NCI-H2107 treated with DMSO at 0.1 percent for 48 hours (cell line): ENCODE results near the gene PDE6B.
"Not testable (repeated sequence)": the region's sequence is repeated elsewhere in the genome, so short reads cannot be mapped to it uniquely, and the experiment has no call there.

Source experiments
- DNase-seq: peaks from one replicate; lab custom pipeline; 2025; ENCODE audit not compliant: unreplicated experiment; lab: John Stamatoyannopoulos, UW

The PDE6B gene

DNA sequence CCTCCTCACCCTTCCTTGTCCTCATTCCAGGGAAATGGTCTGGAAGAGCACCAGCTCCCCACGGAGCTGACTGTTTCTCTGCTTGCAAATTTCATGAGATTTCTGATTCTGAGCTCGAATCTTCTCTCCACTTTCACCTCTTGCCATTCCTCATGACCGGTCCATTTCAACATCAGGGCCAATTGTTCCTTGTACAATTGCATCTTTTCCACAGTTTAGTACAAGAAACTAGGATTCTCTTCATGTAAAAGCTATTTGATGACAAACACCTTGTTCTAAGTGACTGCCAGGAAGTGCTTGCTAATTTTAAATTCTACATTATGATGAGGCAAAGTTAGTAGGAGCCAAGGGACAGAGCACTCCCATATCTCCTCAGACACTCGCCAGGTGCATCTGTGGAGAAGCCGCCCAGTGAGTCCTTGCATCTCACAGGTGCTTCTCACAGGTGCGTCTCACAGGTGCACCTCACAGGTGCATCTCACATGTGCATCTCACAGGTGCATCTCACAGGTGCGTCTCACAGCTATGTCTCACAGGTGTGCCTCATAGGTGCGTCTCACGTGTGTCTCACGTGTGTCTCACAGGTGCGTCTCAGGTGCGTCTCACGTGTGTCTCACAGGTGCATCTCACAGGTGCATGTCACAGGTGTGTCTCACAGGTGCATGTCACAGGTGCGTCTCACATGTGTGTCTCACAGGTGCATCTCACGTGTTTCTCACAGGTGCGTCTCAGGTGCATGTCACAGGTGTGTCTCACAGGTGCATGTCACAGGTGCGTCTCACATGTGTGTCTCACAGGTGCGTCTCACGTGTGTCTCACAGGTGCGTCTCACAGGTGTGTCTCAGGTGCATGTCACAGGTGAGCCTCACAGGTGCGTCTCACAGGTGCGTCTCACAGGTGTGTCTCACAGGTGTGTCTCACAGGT lies 3.0 kb upstream of the PDE6B start:
- DNase-seq = no peak

DNA sequence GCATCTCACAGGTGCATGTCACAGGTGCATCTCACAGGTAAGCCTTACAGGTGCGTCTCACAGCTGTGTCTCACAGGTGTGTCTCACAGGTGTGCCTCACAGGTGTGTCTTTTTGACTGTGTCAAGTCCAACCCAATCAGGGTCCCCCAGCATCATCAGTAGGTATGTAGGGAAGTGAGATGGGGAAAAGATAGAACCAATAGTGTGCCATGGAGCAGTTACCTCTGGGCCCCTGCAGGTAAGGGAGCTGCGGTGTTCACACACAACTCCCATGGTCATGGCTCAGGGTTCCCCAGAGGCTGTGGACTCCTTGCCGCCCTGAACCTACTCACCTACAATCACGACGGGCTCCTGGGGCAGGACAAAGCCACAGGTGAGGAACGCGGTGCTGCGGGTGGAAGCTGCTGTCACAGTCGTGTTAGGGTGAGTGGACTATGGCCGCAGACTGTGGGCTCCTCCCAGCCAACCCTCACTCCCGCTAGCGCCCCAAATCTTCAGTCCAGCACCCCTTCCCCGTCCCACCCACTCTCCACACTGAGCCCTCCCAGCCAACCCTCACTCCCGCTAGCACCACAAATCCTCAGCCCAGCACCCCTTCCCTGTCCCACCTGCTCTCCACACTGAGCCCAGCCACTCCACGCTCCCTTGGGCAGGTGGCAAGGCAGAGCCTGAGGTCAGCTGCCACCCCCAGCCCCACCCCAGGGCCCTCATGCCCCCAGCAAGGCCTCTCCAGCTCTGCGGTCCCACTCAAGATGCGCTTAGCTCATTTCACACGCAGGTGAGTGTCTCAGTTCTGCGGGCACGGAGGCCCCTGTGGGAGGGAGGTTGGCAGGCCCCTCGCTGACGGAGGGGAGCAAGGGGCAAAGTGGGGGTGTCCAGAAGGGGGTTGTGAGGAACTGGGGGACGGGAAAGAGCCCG lies 2.1 kb upstream of the PDE6B start:
- DNase-seq = no peak

DNA sequence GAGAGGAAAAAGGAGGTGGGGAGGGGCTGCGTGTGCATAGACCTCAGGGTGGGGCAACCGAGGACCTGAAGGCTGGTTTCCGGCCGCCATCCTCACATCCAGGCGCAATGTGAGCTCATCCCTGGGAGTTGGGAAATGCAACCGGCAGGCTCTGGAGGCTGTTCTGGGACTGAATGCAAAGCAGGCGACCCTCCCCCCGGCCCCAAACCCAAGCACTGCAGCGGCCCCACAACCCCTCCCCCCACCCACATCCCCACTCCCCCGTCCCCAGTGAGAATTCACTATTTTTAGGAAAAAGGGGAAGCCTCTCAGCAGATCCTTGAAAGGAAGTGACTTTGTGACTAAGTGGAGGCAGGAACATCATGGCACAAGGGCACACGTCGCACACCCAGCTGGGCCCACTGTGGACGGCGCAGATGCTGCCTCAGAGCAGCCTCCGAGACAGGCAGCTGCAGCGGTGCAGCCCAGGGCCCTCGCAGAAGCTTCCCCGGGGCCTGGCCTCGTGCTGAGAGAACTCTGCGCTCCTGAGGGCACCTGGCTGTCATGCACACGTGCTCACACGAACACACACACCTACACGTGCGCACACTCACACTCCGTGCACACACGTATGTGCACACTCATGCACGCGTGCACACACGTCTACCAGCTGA lies 1.3 kb upstream of the PDE6B start:
- no peak for DNase-seq

DNA sequence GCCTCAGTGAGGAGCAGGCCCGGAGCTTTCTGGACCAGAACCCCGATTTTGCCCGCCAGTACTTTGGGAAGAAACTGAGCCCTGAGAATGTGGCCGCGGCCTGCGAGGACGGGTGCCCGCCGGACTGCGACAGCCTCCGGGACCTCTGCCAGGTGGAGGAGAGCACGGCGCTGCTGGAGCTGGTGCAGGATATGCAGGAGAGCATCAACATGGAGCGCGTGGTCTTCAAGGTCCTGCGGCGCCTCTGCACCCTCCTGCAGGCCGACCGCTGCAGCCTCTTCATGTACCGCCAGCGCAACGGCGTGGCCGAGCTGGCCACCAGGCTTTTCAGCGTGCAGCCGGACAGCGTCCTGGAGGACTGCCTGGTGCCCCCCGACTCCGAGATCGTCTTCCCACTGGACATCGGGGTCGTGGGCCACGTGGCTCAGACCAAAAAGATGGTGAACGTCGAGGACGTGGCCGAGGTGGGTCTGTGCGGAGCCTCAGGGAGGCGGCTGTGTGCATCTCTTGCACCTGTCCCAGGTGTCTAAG lies 323 bp downstream of the PDE6B start:
- DNase-seq = no peak

DNA sequence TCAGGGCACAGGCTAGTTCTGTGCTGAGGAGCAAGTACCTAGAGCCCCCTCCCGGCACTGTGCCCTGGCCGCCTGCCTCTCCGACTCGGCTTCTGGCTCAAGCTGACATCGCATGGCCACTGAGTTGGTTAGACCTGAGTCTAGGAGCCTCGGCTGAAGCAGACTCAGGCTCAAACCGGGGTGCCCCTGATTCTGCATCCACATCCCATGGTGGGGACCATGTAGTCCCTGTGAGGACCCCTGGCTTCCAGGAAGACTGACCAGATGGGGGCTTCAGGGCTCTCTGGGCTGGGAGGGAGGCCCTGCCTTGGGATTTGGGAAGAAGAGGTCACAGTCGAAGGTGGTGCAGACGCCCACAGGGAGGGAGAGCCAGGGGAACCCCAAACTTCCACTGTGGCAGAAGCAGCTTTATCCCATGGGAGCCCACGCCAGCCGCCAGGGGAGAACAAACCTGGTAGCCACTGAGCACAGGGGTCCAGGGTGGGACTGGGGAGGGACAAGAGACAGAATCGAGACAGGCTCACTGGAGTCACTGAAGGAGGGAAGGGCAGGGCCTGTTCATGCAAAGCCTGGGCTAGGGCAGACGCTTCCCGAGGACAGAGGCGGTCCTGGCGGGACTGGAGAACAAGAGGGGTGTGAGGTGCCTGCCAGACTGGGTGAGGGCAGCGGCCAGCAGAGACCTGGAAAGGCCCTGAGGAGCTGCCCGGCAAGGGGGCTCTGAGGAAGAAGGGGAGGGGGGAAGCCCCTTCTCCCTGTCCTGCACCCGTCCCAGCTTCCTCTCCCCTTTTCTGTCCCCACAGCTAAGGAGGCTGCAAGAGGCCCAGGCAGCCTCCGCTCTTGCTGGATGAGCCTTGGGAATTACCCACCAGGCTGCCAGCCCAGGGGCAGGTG lies 1.1 kb downstream of the PDE6B start:
- DNase-seq = no peak

DNA sequence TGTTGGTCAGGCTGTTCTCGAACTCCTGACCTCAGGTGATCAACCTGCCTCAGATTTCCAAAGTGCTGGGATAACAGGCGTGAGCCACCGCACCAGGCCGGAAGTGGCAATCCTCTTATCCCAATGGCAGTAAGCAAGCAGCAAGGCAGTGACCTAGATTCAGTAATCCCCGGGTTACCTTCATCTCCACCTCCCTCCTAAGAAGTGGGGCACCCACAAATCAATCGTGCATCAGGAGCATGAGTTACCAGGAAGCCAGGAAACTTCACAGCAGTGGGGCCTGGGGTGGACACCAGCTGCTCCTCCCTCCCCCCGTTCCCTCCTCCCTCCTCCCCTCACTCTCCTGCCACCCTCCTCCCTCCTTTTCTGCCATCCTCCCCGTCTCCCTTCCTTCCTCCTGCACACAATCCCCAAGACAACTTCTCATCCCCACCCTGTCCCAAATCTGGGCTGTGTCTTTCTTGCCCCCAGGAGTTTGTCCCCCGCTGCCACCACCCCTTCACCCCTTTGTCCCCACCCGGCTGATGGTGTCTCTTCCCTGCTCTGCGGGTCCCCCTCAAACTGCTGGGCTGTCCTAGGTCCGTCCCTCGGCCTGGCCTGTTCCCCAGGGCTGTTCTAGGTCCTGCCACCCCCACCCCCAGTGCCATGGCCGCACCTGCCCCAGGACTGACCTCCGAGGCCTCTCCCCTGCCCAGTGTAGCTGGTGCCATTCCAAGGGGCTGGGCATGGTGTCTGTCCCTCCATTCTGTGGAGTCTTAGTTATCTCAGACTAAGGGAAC lies 2.2 kb downstream of the PDE6B start:
- DNase-seq = no peak

DNA sequence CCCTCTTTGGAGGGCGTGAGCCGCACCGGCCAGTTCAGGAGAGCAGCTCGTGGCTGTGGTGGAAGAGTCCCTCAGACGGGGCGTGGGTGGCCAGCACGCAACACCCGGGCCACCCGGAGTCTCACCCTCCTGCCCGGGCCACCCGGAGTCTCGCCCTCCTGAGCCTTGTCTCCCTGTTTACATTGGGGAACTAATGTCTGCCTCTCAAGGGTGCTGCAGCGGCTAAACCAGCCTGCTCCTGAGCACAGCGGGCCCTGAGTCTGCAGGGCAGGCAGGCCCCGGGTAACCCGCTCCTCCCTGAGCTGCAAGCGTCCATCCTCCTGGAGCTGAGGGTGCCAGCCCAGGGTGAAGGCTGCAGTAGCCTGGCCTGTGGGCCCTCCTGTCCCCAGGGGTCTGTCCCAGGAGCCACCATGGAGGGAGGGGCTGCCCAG lies 3.0 kb downstream of the PDE6B start:
- no peak for DNase-seq

DNA sequence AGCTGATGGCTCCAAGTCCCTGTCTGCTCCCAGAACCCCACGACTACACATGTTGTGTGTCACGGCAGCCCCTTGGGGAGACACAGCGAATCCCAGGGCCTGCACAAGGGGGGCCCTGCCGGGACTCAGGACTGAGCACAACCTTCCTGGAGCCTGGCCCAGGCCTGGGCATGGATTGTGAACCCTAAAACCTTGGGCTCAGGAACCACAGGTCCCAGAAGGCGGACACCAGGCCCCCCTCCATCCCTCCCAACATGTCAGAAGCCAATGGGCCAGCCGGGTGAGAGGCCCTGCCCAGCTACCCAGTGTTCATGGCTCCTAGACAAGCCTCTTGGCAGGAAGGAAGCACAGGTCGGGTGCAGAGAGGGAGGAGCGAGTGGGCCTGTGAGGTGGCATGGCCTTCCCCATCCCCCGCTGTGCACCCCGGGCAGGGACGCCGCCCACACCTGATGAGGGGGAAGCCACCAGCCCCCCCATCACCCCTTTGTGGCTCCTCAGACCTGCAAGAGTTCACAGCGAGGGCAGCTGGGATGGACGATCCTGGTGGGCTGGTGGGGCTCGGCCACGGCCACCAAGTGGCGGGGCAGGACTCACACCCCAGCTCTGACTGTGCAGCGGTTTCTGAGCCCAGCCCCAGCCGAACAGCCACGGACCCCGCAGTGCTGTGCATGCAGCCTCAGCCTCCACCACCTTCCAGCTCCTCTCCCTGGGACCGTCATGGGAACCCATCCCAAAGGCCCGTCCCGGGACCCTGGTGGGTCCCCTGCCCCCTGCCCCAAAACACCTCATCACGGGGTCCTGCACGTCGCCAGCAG lies 3.7 kb downstream of the PDE6B start:
- DNase-seq = no peak

DNA sequence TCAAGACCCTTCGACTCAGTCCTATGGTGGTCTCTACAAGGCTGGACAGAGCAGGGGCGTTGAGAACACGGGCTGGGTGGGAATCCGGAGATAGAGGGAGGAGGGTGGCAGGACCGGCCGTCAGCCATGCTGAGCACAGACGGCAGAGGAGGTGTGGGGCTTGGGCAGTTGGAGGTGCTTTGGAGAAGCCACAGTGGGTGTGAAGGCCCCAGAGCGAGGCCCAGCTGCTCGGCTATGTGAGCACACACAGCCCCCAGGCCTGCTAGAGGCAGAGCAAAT lies 4.2 kb downstream of the PDE6B start:
- DNase-seq = no peak

DNA sequence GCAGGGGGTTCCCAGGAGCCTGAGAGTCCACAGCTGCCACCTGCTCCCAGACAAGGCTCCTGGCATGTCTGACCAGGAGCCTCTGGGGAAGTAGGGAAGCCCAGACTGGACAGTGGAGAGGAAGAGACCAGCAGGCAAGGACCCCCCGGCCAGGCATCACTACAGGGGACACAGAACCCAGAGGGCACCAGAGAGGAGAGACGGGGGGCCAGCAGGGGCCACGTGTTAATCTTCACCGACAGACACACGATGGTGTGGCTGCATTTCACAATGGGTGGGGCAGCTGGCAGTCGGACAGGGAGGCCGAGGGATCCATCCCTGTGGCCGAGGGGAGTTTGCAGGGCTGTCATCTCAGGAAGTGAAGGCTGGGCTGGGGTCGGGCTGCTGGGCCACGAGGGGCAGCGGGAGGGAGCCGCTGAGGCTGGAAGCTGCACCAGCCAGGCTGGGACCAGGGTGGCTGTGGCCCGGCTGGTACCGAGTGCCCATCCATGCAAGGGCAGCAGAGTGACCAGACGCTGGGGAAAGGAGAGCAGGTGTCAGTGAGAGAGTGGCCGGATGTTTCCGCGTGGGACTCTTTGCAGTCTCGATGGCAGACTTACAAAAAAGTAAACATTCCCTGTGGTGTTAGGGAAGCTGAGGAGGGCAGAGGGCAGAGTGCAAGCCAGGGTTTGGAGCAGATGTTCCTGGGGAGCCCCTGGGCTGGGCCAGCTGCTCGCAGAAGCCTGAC lies 4.7 kb downstream of the PDE6B start:
- no peak for DNase-seq

DNA sequence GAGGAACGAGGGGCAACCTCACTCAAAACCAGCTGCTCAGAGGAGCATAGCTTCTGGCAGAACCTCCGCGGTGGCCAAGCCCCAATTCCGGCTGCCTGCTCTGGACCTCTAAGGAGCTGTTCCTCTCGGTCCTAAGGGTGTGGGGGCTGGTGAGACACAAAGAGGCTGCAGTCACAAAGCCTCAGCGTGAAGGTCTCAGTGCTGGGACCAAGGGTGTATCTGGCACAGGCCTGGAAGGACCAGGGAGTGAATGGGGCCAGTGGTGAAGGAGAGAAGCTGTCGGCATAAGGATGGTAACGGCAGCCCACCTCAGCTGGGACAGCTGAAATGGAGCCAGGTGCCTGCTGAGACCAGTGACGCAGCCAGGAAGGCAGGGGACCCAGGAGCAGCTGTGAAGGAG lies 5.3 kb downstream of the PDE6B start:
- DNase-seq = no peak

DNA sequence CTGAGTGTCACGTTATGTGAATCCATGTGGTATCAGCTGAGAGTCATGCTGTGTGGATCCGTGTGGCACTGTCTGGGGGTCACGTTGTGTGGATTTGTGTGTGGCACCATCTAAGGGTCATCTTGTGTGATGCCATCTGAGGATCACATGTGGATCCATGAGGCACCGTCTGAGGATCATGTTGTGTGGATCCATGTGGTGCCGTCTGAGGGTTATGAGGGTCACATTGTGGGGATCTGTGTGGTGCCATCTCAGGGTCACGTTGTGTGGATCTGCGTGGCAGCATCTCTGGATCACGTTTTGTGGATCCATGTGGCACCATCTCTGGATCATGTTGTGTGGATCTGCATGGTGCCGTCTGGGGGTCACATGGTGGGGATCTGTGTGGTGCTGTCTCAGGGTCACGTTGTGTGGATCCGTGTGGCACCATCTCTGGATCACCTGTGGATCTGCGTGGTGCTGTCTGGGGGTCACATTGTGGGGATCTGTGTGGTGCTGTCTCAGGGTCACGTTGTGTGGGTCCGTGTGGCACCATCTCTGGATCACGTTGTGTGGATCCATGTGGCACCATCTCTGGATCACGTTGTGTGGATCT lies 6.9 kb downstream of the PDE6B start:
- DNase-seq = no peak

DNA sequence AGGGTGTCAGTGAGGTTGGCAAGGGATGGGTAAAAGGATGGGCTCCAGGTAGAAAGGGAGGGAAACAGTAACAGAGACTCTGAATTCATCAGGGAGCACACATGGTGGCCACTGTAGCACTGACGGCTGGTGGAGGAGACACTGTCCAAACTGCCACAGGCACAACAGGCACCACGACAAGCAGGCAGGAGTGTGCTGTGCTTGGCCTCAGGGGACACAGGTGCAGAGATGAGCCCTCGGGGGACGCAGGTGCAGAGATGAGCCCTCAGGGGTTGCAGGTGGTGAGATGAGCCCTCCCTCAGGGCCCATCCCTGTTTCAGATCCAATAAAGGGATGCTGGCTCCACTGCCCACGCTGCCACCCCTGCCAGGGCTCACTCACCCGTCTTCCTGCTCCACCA lies 7.6 kb downstream of the PDE6B start:
- DNase-seq = no peak

DNA sequence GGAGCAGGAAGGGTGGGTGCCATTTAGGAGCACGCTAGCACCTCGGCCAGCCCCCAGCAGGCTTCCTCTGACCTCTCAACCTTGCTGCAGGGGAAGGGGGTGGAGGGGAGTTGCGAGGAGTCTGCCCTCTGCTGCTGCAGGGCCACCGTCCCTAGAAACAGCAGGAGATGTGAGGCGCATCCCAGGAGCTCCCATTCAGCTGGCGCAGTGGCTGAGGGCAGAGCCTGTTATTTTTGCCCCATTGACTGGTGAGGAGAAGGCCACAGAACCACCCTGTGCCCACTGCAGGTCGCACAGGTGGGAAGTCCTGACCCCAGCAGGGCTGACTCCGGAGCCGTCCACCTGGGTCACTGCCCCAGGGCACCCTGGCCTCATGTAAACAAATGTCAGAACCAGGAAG lies 8.0 kb downstream of the PDE6B start:
- no peak for DNase-seq

DNA sequence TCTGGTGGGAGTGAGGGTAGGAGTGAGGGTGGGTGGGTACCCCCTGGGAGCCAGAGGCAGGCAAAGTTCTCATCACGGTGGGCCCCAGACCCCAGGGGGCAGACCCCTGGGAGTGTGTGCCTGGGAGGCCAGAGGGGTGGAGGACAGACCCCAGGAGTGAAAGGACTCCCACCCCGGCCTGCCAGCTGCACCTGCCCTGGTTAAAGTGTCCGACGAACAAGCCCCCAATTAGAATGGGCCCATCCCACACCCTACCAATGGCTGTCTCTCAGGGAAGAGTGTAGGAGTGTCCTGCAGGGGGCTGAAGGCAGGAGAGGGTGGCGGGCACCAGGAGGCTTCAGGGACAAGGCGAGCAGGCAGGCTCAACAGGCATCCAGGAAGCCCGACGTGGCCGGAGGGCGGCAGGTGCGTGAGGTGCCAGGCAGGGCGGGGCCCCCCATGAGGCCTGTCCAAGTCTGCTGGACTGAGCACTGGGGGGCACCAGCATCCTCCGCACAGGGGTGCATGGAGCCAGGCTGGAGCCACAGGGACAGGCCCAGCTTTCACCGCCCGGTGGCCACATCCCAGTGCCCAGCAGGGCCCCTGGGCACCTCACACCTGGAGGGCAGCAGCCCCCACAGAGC lies 8.7 kb downstream of the PDE6B start:
- DNase-seq = no peak

DNA sequence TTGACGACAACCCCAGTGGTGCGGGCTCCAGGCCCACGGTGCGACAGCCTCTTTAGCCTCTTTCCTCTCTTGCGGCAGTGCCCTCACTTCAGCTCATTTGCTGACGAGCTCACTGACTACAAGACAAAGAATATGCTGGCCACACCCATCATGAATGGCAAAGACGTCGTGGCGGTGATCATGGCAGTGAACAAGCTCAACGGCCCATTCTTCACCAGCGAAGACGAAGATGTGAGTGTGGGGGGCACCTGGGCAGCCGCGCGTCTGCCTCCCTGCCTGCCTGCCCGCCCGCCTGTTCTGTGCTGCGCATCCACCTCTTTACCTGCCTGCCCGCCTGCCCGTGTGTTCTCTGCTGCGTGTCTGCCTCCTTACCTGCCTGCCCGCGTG lies 9.2 kb downstream of the PDE6B start:
- no peak for DNase-seq

DNA sequence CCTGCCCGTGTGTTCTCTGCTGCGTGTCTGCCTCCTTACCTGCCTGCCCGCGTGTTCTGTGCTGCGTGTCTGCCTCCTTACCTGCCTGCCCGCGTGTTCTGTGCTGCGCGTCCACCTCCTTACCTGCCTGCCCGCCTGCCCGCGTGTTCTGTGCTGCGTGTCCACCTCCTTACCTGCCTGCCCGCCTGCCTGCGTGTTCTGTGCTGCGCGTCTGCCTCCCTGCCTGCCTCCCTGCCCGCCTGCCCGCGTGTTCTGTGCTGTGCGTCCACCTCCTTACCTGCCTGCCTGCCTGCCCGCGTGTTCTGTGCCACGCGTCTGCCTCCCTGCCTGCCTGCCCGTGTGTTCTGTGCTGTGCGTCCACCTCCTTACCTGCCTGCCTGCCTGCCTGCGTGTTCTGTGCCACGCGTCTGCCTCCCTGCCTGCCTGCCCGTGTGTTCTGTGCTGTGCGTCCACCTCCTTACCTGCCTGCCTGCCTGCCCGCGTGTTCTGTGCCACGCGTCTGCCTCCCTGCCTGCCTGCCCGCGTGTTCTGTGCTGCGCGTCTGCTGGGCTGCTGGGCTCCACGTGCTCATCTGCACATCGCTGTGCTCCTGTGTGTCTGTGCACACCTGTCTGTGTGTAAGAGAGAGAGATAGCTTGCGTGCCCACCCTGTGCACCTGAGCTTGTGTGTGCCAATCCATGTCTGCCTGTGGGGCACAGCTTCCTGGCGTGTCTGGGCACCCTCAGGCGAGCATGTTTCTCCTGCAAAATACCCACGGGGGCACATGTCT lies 9.9 kb downstream of the PDE6B start:
- DNase-seq = not testable (repeated sequence)
